ENCODE measurements around the gene PRDM5. TPM values are rescaled to one million over a fixed set of nuclear protein-coding genes. Genes with fewer than 3 reads are reported as not detected.

Gene PRDM5
- total and polyA plus RNA-seq, 9 of the 15 experiments (the other 6 are each of a cell fraction or from before 2014, with no cell fraction given), result not detected

DNA sequence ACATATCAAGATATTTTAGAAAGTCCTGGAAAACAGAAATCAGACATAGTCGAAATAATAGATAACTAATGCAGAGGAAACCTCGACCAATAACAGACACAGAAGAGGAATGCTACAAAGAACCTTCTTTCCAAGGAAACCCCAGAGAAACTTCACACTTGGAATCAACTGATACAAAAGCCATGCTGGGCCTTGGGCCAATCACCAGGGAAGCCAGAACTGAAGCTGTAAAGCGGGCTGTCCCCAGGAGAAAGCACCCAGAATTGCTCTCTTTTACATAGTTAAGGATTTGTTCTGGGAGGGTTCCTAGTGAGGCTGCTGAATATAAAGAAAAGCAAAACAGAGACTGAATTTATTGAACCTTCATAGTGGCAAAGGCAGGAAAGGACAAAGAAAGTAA, 100.5 kb downstream of the PRDM5 start (continued):
- TF ChIP-seq HDGF (IDR thresholded peaks at IDR 0.05) (no peak), MLLT1 (IDR thresholded peaks at IDR 0.05) (no peak), ZNF507 (tag; conservative IDR thresholded peaks at IDR 0.05) (no peak), KLF16 (IDR thresholded peaks at IDR 0.05) (no peak), ZEB2 (IDR thresholded peaks at IDR 0.05) (no peak), ZNF639 (CRISPR knock-in tag; conservative IDR thresholded peaks at IDR 0.05 in 1 of 2, IDR thresholded peaks at IDR 0.05 in 1 of 2) (no peak)
- TF ChIP-seq, protein P1, sequence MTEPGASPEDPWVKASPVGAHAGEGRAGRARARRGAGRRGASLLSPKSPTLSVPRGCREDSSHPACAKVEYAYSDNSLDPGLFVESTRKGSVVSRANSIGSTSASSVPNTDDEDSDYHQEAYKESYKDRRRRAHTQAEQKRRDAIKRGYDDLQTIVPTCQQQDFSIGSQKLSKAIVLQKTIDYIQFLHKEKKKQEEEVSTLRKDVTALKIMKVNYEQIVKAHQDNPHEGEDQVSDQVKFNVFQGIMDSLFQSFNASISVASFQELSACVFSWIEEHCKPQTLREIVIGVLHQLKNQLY (CRISPR knock-in tag; conservative IDR thresholded peaks at IDR 0.05), result no peak

- Histone ChIP-seq H3K79me2 (ENCODE audit: control insufficient read depth, insufficient read depth, low read length) (no peaks in the 10 kb centered on the region), H3K4me1 (replicated peaks in 1 of 2; ENCODE audit: control insufficient read depth in 2 of 2, insufficient read depth in 2 of 2, low read length in 2 of 2) (no peaks in the 10 kb centered on the region), H3K9me1 (ENCODE audit: control insufficient read depth, insufficient read depth, low read length) (no peaks in the 10 kb centered on the region), H4K20me1 (replicated peaks; ENCODE audit: control insufficient read depth, insufficient read depth, low read length) (no peaks in the 10 kb centered on the region), H3K4me3 (no peak overlapping the region), H3K27ac (ENCODE audit: extremely low read depth, low read depth, low read length) (no peak overlapping the region), H3K4me2 (ENCODE audit: insufficient read depth, low read length) (no peak overlapping the region), H2AFZ (ENCODE audit: low read depth, low read length) (no peak overlapping the region), H3K9me3 (replicated peaks; ENCODE audit: control insufficient read depth, insufficient read depth, low read depth, low read length) (no peaks in the 10 kb centered on the region), H3K36me3 (ENCODE audit: control insufficient read depth, insufficient read depth, low read length) (no peaks in the 10 kb centered on the region), H3K9ac (ENCODE audit: insufficient read depth in 1 of 2, low read depth in 2 of 2, low read length in 2 of 2) (no peak overlapping the region), H3K27me3 (ENCODE audit: control insufficient read depth in 2 of 2, insufficient read depth in 2 of 2, low read length in 2 of 2) (no peaks in the 10 kb centered on the region)
- 0% methylated on average over 3 of the region's 3 CpGs for WGBS (ENCODE audit: insufficient coverage, low coverage, missing lambda C conversion rate)
- intact Hi-C loops (cut with micrococcal nuclease), result no loop called here
- FAIRE-seq (no peak), DNase-seq (ENCODE audit: extremely low read depth in 1 of 4, low spot score in 3 of 4) (peak in 2 of 4 experiments; percentile 13 to 26), ATAC-seq (no peak)
- in situ Hi-C loops (cut with MboI), result no loop called here
- CTCF ChIA-PET (ENCODE audit: low intra/inter-chr PET ratio), result no interaction called here
- POLR2A ChIA-PET, result no interaction called here
- no TSS peak for BruUV-seq (replicated peaks)
- TF ChIP-seq GATAD2B (IDR thresholded peaks at IDR 0.05; ENCODE audit: borderline replicate concordance), result no peak
- no peak for TF ChIP-seq POLR2AphosphoS5 (IDR thresholded peaks at IDR 0.05; ENCODE audit: control insufficient read depth, insufficient read depth, low read depth, low read length)
- TF ChIP-seq RHOXF2B (CRISPR knock-in tag; conservative IDR thresholded peaks at IDR 0.05), result no peak
Observed at GRCh38 chr4:120821029-120821428, 101.5 kb downstream of the PRDM5 start.
